Measurements from ENCODE around the gene GLIPR1.
"Not testable (repeated sequence)": the region's sequence is repeated elsewhere in the genome, so short reads cannot be mapped to it uniquely, and the experiment has no call there.

DNA sequence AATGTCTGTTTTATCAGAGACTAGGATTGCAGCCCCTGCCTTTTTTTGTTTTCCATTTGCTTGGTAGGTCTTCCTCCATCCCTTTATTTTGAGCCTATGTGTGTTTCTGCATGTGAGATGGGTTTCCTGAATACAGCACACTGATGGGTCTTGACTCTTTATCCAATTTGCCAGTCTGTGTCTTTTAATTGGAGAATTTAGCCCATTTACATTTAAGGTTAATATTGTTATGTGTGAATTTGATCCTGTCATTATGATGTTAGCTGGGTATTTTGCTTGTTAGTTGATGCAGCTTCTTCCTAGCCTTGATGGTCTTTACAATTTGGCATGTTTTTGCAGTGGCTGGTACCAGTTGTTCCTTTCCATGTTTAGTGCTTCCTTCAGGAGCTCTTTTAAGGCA lies 40.7 kb downstream of the GLIPR1 start:
- TF ChIP-seq, protein P1, sequence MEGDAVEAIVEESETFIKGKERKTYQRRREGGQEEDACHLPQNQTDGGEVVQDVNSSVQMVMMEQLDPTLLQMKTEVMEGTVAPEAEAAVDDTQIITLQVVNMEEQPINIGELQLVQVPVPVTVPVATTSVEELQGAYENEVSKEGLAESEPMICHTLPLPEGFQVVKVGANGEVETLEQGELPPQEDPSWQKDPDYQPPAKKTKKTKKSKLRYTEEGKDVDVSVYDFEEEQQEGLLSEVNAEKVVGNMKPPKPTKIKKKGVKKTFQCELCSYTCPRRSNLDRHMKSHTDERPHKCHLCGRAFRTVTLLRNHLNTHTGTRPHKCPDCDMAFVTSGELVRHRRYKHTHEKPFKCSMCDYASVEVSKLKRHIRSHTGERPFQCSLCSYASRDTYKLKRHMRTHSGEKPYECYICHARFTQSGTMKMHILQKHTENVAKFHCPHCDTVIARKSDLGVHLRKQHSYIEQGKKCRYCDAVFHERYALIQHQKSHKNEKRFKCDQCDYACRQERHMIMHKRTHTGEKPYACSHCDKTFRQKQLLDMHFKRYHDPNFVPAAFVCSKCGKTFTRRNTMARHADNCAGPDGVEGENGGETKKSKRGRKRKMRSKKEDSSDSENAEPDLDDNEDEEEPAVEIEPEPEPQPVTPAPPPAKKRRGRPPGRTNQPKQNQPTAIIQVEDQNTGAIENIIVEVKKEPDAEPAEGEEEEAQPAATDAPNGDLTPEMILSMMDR (IDR thresholded peaks at IDR 0.05) = not testable (repeated sequence)
- not testable (repeated sequence) for TF ChIP-seq POLR2A (IDR thresholded peaks at IDR 0.05)

Measured in heart left ventricle (tissue), 13 donors.